ENCODE results near the gene TCEA3.
"Not testable (repeated sequence)": the region's sequence is repeated elsewhere in the genome, so short reads cannot be mapped to it uniquely, and the experiment has no call there.

Gene TCEA3

DNA sequence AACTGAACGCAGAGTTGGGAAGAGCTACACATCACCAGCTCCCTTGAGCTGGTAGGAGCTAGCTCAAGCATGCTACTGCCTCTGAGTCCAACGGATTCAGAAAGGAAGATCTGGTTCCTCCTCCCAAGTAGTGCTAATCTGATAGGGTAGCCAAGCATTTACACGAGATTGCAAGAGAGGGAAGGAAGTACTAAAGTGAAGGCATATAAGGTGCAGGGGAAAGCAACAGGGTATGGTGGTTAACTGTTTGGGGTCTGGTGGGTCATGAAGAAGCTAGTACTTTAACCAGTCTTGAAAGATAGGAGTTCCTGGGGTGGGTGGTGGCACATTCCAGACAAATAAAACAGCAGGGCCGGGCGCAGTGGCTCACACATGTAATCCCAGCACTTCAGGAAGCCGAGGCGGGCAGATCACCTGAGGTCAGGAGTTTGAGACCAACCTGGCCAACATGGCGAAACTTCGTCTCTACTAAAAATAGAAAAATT is 34.7 kb downstream of the TCEA3 start:
- no peak for DNase-seq

DNA sequence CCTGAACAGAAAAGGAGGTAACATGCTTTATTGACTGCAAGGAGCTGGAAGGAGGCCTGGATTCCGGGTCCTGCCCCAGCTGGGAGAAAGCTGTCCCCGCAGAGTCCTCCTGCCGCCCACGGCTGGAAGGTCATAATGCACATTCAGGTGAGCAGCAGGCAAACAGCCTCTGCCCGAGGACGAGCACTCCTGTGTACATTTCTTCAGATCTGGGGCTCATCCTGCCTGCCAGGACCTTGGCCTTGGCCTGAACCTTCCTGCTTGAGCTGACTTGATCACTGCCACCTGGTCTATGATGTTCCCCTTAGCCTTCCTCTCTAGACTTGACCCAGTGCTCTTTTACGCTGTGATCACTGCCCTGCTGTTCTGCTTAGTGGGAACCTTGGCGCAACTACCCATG is 37.1 kb downstream of the TCEA3 start:
- DNase-seq = no peak

DNA sequence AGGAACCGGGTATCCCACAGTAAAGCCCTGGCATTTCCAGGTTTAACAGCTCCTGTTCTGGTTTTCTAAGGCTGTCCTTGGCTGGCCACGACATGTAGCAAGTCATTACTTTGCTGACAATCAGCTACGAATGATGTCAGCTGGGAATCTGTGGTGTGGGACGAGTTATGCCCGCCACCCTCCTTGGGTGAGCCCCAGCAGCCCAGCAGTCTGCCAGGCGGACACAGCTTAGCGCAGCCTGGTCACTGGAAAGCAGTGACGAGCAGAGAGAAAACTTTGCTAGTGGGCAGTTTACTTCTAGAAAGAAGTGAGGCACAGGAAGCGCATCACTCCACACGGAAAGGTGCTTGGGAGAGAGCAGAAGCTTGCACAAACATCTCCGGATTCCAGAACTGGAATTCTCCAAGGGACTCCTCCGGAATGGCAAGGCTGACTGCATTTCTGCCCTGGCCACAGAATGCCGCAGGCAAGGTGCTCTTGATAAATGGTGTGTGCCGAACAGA is 39.4 kb downstream of the TCEA3 start:
- no peak for DNase-seq

DNA sequence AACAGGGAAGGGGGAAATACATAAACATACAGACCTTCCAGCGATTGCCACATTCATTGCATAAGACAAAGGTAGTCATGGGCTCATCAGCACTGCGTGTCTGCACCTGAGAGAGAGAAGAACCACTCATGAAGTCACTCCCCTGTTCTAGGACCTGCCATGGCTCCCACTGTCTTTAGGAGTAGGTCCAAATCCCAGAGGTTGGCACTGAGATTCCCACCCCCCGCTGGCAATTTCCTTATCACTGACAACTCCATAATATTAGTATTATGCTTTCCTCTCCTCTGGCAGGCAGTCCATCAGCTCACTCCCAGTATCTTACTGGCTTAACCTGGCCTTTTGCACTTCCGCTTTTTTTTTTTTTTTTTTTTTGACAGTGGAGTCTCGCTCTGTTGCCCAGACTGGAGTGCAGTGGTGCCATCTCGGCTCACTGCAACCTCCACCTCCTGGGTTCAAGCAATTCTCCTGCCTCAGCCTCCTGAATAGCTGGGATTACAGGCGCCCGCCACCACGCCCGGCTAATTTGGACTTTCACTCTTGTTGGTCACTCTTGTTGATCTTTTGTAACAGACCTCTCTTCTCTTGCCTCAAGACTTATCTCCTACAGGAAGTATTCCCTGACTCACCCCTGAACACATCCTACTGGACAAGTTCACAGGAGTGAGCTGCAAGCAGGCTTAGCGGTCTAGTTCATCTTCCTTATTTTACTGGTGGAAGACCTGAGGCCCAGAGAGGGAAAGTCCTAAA is 40.1 kb downstream of the TCEA3 start:
- no peak for DNase-seq

DNA sequence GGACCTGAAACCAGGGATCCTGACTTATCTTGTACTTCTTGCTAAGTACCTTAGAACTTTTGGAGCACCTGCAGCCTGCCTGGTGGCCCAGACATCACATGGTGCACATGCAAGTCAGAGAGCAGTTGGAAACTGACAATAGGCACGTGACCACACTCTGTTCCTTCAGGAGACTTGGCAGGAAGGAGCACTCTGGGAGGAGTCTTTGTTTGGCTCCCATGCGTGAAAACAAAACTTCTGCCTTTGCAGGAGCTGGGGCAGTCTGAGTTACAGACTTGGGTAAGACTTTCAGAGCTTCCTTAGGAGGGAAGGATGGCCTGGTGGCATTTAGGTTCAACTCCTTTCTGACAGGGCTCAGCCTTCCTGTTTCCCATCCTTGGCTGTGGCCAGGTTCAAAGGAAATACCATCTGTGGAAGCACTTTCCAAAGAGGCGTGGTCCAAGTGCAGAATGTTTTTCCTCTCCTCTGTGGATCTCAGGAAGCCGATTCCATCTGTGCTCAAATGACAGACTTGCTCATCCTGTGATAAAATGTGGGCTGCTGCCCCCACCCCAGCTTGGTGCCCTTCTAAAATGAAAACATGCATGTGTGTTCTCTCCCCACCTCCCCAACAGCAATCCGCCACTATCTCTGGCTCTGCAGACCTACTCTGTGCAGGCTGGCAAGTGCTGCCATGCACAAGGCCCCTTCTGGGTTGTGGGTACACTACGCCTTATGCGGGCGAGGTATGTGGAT is 40.8 kb downstream of the TCEA3 start:
- DNase-seq = no peak

DNA sequence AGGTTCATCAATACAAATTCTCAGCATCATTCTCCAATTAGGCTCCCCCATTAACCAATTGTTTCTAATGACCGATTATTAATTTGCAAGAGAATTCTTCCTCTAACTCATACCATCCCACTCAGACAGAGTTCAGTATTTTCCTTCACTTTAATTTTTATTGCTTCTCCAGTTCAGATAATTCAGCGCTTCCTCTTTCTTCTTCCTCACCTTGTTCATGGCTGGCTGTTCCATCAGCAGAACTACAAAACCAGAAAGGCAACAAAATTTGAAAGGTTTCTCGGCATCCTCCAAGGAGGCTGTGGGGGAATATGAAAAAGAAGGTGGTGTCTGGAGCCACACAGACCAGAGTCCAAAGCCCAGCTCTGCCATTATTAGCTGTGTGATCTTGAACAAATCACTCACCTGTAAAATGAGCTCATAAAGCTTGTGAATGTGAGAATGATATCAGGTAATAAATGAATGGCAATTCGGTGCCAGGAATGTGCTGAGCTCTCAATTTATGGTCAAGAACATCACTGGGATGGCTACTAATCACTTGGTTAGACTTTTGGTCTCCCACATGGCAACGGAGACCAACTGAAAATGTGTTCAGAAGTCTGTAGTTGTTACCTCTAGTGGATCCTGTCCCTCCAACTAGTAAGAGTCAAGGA is 43.2 kb downstream of the TCEA3 start:
- no peak for DNase-seq

DNA sequence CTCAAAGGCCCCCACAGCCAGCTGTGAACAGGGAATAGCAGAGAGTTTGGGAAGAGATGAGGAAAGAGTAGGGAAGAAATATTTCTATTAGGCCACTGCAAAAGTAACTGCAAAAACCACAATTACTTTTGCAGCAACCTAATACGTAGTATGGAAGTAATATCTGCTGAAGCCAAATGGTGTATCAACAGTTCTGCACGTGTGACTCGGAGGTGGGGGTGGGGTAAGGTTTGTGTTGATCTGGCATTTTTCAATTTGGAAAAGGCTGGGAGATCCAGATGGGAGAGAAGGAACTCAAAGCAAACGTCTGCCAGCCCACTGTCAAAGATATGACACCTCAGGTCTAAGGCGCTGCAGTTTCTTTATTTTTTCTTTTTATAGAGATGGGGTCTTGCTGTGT is 43.8 kb downstream of the TCEA3 start:
- DNase-seq = no peak

DNA sequence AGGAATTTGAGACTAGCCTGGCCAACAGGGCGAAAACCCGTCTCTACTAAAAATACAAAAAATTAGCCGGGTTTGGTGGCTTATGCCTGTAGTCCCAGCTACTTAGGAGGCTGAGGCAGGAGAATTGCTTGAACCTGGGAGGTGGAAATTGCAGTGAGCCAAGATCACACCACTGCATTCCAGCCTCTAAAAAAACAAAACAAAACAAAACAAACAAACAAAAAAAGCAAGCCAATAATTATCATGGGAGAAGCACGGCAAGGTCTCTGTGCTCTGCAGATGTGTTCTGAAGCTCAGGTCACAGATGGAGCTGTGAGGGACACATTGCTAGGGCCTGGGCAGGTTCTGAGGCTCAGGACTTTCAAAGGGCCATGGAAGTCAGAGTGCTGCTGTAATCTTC is 44.3 kb downstream of the TCEA3 start:
- DNase-seq = not testable (repeated sequence)

DNA sequence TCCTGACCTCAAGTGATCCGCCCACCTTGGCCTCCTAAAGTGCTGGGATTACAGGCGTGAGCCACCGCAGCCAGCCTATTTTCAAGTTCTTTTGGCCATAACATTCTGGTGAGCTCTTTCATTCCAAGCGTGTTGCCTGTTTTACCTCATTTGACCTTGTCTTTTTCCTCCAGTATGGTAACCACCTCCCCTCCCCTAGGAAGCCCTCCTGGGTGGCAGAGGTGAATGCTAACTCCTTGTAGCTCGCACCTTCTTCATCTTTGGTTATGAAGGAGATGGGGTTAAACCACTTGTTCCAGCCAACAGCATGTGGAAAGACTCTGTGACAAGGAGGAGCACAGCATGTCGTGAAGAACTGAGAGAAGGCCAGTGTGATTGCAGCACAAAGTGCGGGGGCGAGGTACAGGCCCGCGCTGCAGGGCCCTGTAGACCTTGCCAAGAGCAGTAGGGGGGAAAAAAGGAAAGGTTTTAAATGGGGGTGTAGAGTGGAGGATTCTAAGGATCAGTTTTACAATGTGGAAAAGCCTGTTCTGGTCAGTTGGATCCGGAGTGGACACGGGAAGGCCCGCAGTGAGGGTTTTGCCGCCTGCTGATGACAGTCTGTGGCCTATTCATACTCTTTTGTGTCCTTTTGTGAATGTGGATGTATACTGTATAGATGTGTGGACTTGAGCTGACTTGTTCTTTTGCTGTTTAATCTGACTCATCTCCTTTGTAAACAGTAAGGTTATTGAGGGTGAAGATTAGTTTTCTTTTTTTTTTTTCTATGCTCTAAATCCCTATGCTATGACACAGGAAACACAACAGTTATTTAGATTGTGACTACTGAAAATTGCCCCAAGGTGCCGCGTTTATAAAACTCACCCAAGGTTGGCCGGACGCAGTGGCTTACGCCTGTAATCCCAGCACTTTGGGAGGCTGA is 47.4 kb downstream of the TCEA3 start:
- peak in 1 of 3 experiments; percentile 11 for DNase-seq

DNA sequence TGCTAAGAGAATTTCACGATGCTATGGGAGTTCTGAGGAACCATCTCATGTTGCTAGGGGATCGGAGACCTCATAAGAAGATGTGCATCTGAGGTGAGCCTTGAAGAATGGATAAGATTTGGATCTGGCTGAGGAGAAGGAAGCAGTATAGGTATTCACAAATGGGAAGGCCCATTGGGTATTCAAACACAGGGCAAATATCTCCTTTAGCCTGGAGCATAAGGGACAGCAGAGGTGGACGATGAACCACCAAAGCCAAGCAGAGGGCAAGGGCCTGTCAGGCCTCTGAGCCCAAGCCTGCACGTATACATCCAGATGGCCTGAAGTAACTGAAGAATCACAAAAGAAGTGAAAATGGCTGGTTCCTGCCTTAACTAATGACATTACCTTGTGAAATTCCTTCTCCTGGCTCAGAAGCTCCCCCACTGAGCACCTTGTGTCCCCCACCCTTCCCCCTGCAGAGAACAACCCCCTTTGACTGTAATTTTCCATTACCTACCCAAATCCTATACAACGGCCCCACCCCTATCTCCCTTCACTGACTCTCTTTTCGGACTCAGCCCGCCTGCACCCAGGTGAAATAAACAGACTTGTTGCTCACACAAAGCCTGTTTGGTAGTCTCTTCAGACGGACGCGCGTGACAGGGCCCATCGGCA is 50.3 kb downstream of the TCEA3 start:
- DNase-seq = not testable (repeated sequence)

DNA sequence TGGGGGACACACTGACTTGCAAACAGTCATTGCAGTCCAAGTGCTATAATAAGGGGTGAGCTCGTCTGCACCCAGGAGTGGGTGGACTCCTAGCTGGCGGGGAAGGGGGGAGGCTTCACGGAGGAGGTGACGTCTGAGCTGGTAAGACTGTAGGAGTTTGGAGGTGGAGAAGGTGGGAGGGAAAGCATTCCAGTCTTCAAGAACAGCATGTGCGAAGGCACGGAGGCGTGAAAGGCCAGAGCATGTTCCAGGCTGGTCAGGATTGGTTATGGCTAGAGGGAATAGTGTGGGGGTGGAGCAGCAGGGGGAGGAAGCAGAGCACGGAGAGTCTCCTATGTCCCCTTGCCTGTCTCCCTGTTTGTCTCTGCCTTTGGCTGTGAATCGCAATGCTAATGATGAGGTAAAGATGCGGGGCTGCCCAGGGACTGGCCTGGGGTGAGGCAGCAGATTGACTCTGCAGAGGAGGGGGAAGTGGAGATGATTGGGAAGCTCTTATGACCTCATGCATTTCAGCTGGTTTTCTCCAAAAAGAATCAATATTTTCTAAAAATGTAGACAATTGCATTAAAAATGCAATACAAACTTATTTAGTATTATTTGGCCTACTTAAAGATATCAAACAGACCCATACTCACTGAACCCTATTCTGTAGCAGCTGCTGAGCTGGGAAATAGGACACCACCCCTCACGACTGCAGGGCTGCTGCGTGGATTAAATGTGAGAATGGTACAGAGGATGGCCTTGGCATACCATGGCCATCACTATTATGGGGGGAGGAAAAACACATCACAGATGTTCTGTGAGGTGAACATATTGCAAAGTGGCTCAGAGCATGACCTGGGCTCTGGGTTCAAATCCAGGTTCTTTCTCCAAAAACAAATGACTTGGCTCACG is 52.3 kb downstream of the TCEA3 start:
- DNase-seq = no peak

DNA sequence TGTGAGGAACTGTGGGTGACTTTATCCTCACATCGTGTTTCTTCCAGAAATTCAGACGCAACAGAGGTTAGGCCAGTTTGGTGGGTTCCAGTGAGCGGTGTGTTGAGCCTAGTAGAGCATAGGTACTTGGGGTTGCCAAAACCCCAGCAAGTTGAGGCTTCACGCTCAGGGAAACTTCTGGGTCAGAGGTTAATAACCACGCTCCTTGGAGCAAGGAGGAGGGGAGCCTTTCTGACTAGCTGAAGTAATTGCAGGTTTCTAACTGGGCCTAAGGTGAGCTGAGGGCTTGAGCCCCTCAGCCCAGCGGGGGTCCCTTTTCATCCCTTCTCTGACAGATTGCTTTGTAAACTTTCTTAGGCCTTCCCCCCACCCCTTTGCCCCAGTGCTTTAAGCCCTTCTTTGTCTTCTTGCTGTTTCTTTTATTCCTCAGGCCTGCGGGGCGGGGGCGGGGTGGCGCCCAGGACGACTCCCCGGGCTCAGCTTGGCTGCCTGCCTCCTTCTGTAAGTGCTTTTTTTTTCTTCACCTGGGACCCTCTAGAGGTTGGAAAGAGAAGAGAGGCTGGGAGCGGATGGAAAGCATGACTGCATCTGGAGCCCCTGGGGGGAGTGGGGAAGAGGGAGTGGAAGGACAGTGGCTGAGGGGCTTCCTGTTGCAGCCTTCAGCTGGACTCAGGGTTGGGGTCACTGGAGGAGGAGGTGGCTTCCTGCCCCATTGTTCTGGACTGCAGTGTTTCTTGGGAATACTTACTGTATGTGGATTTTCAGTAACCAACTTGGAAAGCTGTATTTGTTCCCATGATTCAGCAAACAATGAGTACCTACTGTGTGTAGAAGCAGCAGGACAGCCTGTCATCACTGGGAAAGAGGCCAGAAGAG is 53.6 kb downstream of the TCEA3 start:
- peak in 2 of 3 experiments; percentile 35 to 65 for DNase-seq

DNA sequence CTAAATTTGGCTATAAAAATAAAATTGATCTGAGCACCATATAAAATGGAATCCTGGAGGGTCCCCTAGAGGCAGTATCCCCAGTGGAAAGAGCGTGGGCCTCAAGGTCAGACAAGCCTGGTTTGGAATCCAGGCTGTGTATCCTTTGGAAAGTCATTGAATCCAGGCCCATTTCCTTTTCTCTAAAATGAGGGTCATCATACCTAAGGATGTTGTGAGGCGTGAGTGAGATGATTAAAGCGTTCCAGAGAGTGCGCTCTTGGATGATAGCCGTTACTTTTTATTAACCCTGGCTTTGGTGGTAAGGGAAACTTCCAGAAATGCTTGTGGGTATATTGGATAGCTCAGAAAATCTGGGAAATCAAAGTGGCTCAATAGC is 54.2 kb downstream of the TCEA3 start:
- peak in 1 of 3 experiments; percentile 48 for DNase-seq

DNA sequence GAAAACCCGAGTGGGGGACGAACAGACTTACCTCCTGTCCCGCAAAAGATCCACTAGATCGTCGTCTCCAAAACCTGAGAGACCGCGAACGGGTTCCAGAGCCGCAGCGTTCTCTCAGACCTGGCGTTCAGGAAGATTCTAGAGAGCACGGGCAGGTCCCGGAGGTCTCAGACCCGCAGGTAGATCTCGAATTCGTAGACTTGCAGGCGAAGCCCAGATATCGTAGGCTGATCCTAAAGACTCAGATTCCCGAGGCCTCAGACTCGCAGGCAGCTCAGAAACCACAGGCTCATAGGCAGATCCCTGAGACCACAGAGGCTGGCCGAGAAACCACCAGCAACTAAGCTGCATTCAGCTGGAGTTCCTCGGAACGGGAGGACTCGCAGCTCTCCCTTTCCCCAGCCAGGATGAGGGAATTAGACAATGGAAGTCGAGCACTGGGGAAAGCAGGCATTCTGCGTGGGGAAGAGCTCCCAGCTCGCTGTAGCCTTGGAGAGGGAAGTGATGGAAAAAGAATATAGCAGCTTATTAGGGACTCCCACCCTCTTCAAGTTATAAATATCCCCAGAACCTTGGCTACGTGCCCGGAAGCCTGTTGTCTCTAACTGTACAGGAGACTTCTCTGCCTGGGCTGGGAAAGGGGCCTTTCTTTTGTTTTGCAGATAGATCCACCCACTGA is 55.1 kb downstream of the TCEA3 start, which contains the start of gene ZNF436:
TSS of gene ZNF436 (minus strand) at position 502 of the 679 bp plus-strand sequence. CDS start 1,831 bp downstream, outside the sequence.
- DNase-seq = peak; percentile 81 to 92 (median 81)

DNA sequence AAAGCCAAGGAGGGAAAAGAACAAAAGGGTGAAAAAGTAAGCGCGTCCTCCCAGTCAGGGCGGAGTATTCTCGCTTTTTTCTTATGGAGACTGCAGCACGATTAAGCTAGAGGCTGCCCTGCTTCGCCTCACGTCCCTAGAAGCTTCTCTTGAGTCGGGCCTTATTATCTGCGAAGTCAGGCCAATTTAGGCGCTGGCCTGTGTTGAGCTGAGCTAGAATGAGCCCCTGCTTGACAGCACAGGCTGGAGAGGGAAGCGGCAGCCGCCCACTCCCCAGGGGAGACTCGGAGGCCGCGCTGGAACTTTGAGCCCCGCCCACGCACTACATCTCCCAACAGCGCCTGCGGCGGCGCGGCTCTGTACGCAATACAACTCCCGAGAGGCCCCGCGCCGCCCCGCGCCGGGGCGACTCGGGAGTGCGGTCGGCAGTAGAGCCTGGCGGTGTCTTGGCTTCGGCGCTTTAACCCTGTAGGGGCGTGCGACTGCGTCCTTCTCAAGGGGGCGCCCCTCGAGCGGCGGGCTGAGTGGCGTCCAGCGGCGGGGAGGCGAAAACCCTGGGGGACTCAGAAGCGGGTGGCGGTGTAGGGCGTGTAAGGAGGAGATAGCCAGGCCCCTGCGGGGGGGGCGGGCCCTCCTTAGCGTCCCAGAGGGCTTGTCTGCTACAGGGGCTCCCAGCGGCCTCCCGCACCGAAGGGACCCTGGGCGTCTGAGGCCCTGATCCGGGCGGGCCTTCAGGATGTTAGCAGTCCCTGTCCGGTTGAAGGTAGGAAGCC is 55.8 kb downstream of the TCEA3 start:
- DNase-seq = peak; percentile 88 to 95 (median 94)

DNA sequence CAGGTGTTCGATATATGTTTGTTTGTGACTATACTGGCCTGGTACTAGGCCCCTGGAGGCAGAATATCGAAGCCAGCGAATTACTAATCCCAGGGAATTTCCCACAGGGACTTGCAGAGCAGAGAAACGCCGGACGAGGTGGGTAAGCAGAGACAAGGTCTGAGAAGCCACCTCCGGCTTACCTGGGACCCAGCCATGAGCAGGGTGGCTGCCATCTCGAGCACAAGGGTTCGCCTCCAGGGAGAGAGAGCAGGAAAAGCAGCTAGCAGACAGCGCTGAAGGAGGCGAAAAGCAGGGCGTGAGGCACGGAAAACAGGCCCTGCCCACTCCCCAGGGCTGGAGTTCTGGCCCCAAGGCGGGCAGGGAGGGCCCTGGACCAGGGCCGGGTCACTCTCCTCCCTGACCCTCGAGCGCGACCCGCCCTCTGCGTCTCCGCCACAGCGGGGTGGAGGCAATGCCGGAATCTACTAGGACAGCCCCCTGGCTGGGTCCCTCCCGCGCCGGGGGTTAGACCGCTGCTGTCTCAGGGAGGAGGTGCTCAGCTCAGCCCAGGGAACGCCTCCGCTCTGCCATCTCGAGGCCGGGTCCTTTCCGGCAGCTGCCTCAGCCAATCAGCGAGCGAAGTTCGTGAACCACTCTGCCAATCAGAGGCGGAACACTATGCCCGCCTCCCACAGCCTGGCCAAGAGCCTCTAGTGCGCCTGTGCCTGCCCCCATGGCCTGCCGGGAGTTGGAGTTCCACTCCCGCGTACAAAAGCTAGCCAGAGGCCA is 56.6 kb downstream of the TCEA3 start:
- DNase-seq = peak; percentile 97 to 99 (median 97)

DNA sequence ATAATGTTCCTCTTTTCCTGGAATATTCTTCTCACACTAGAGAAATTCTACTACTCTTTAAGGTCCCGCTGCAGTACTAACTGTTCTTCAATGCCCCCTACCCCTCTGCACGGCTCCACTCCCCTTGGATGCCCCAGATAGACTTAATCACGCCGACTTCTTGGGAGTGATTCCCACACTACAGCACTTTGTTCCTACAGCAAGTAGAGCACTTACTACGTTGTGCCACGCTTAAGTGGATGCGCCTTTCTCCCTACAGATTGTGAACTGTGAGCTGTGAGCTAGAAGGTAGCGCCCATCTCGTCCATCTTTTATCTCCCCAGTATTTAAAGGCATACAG is 57.1 kb downstream of the TCEA3 start:
- no peak for DNase-seq
